ENCODE measurements around the gene CAMK4.
"Not testable (repeated sequence)": the region's sequence is repeated elsewhere in the genome, so short reads cannot be mapped to it uniquely, and the experiment has no call there.

The CAMK4 gene

DNA sequence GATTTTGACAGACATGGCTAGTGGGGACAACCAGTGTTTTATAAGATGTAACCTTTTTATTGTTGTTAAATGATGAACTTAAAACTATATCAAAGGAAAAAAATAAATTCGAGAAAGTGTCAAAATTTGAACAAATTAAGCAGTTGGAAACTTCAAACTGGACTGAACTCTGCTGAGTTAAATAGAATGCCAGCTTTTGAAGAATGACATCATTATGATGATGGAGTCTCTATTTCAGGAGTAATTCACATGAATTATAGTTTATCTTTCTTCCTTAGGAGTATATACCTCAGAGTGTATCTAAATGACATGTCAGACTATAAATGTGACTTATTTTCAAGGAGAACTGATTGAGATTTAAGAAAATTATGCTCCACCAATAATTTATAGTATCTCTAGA, 125.2 kb downstream of the CAMK4 start:
- TF ChIP-seq CTCF (conservative IDR thresholded peaks at IDR 0.05; ENCODE audit: control insufficient read depth, insufficient read depth, low read depth, low read length) = no peak
- no peak for DNase-seq (ENCODE audit: low read depth)
- no peak overlapping the region for H3K4me3 ChIP-seq (ENCODE audit: control insufficient read depth, low read depth, low read length)

GRCh38 chr5:111353035-111353434, 128.9 kb downstream of the CAMK4 start:
- TF ChIP-seq CTCF (conservative IDR thresholded peaks at IDR 0.05; ENCODE audit: control insufficient read depth, insufficient read depth, low read depth, low read length) = no peak
- H3K4me3 ChIP-seq (ENCODE audit: control insufficient read depth, low read depth, low read length) = no peak overlapping the region
- no peak for DNase-seq (ENCODE audit: low read depth)

- not testable (repeated sequence) for H3K4me3 ChIP-seq (ENCODE audit: control insufficient read depth, low read depth, low read length); DNase-seq (ENCODE audit: low read depth)
Measured at GRCh38 chr5:111358726-111359125, 134.5 kb downstream of the CAMK4 start.

DNA sequence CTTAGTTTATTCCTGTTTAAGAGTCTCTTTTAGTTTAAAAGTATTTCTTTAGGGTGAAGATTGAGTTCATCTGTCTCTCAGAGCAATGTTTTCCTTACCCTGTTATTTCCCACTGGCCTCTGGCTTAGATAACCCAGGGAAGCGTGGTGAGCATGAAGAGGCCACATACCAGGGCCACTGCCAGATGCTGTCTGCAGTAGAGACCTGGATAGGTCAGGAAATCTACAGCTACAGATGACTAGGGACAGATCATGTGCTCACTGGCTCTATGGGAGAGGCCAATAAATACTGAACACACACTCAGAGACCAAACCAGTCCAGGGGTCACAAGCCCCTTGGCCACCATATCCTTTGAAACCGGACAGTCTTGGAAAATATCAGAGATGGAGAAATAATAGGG, 136.0 kb downstream of the CAMK4 start:
- TF ChIP-seq CTCF (conservative IDR thresholded peaks at IDR 0.05; ENCODE audit: control insufficient read depth, insufficient read depth, low read depth, low read length) = no peak
- no peak overlapping the region for H3K4me3 ChIP-seq (ENCODE audit: control insufficient read depth, low read depth, low read length)
- DNase-seq (ENCODE audit: low read depth) = no peak

GRCh38 chr5:111364992-111365391, 140.8 kb downstream of the CAMK4 start:
- no peak for TF ChIP-seq CTCF (conservative IDR thresholded peaks at IDR 0.05; ENCODE audit: control insufficient read depth, insufficient read depth, low read depth, low read length)
- peak; percentile 17 for DNase-seq (ENCODE audit: low read depth)

DNA sequence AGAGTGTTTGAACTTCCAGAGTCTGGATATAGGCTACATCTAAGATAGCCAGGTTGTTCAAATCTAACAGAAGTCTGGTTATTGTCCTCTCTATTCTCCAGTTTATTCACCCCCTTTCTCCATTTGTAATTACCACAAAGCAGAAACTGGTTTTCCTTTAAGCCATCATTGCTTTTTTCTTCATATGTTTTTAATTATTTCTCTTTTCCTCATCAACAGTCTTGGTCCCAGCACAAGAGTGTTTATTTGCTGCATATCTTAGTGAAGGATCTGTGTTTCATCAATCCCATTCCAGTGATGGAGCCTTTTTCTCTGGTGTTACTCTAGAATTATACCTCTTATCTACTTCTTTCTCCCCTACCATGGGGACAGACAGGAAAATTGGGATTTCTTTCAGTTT, 142.2 kb downstream of the CAMK4 start:
- no peak overlapping the region for H3K4me3 ChIP-seq (ENCODE audit: control insufficient read depth, low read depth, low read length)
- TF ChIP-seq CTCF (conservative IDR thresholded peaks at IDR 0.05; ENCODE audit: control insufficient read depth, insufficient read depth, low read depth, low read length) = no peak
- DNase-seq (ENCODE audit: low read depth) = no peak

More at GRCh38 chr5:111364992-111365391, 140.8 kb downstream of the CAMK4 start:
- no peak overlapping the region for H3K4me3 ChIP-seq (ENCODE audit: control insufficient read depth, low read depth, low read length)

- no peak overlapping the region for H3K4me3 ChIP-seq (ENCODE audit: control insufficient read depth, low read depth, low read length)
- DNase-seq (ENCODE audit: low read depth) = peak; percentile 18
- TF ChIP-seq CTCF (conservative IDR thresholded peaks at IDR 0.05; ENCODE audit: control insufficient read depth, insufficient read depth, low read depth, low read length) = no peak
Measured at GRCh38 chr5:111367115-111367514, 142.9 kb downstream of the CAMK4 start.

Measured in fibroblast of mammary gland (primary cell).